Stimulated activated CD8-positive, alpha-beta memory T cell treated with anti-CD3 and anti-CD28 coated beads, Interleukin-4, amount 100 ng/mL, for 24 hours (primary cell): ENCODE results near the gene ACSL4.
"Not testable (repeated sequence)": the region's sequence is repeated elsewhere in the genome, so short reads cannot be mapped to it uniquely, and the experiment has no call there.

Source experiments
- DNase-seq: peaks from one replicate; pipeline ENCODE4 v3.0.0-alpha.2; 2020; ENCODE audit warnings: low read depth

Gene ACSL4

DNA sequence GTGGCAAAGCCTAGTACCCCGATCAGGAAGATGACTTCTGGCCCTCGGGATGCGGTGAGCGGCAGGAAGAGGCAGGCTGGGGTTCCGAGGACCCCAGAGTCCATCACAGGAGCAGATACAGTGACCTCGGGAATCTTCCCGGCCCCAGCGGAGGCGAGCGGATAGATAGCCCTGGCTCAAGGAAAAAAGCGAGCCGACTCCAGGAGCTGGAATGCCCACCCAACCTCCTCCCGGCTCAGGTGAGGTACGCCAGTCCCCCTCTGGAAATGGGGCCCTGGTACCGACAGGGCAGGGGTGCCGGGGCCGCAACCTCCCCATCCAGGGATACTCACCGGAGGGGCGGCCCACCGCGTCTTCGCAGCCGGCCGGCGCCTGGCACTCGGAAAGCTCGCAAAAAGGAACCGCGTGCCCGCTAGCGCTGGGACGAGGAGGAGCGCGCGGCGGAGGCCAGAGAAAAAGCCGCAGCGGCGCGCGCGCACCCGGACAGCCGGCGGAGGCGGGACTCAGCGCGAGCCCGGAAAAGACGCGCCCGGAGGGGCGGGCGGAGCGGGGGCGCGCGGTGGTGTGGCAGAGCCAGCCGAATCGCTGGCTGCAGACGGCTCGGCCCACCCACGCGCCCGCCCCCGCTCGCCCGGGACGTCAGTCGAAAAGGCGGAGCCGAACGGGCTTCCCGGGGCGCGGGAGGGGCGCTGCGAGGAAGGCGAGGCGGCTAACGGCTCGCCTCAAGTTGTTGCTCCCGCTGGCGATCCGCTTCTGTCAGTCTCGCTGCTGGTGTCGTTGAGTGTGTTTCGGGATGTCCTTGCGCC, at the start of gene ACSL4:
Gene ACSL4, minus strand, starts transcription at position 451 of the 806 bp plus-strand sequence. CDS start 49,894 bp downstream, outside the sequence.
- peak; percentile 79 for DNase-seq

GRCh38 chrX:109777749-109778148, 44.7 kb upstream of the ACSL4 start:
- DNase-seq: no peak

DNA sequence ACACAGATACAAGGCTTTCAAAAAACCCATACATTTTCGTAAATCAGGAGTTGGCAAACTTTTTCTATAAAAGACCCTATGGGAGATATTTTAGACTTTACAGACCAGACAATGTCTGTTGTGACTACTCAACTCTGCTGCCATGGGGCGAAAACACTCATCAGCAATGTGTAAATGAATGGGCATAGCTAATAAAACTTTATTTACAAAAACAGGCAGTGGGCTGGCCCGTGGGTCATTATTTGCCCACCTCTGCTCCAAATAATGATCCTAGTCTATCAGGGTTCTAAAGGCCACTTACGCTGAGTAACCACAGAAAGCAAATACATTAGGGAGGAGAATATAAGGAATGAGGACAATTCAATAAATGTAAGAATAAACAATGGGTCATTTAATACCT, 43.9 kb upstream of the ACSL4 start:
- DNase-seq: no peak

DNA sequence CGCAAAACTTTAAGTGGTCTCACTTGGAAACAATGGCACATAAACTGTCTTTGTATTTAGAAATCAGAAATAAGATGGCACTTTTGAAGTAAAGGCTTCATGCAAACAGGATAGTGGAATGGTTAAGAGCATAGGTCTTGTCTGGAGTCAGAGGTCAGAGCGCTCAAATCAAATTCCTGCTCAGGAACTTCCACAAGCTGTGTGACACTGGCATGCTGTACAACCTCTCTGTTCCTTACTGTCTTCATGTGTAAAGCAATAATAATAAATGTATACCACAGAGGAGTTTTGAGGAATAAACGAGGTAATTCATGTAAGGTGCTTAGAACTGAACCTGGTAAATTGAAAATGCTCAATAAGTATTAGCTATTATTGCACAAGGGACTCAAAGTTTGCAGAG, 43.4 kb upstream of the ACSL4 start:
- DNase-seq: no peak

DNA sequence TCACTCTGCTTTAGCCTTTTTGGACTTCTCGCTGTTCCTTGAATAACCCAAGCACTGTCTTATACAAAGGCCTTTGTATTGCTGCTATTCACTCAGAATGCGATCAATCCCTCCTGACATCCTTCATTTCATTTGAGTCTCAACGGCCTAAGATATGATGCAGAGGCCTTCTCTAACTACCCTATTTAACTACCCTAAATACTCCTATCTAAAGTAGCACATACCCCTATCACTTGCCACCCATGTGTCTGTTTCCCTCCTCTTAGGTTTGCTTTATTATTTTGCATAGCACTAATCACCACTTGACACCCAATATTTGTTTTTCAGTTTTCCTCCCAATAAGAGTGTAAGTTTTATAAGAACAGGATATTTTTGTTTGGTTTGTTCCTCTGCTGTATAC, 42.3 kb upstream of the ACSL4 start:
- DNase-seq: no peak

DNA sequence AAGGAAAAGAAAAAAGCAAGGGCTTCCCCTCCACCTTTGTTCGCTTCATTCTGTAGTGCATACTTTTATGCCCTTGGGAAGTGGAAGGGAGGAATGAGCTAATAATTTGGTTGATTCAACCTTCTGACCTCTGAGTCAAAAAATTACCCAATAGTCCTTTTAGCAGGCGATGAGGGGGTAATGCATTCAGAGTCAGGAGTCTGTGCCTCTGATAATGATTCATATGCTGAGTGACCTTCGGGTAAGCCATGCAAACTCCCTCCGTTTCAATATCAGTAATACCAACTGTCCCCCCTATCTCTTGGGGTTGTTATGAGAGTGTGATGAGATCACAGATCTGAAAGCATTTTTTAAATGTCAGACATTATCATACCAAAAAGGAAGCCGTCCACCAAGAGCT, 41.6 kb upstream of the ACSL4 start:
- no peak for DNase-seq

DNA sequence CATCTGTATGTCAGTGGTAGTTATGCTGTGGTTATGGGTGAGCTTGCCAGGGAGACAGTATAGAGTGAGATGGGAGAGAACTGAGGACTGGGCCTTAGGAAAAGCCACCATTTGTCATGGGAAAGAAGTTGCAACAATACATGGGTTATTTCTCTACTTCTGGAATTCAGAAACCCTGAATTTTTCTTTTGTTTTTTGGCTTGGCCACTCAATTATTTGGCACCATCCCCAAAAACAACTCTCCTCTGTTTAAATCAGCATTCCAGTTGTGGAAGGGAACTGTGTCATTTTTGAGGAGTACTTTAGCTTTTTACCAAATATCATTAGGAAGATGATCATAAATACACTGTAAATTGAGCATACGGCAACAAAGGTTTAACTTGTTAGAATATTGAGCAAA, 41.1 kb upstream of the ACSL4 start:
- no peak for DNase-seq

GRCh38 chrX:109773374-109773773, 40.3 kb upstream of the ACSL4 start:
- no peak for DNase-seq

GRCh38 chrX:109770780-109771179, 37.7 kb upstream of the ACSL4 start:
- no peak for DNase-seq

GRCh38 chrX:109760922-109761250, 27.8 kb upstream of the ACSL4 start:
- no peak for DNase-seq

DNA sequence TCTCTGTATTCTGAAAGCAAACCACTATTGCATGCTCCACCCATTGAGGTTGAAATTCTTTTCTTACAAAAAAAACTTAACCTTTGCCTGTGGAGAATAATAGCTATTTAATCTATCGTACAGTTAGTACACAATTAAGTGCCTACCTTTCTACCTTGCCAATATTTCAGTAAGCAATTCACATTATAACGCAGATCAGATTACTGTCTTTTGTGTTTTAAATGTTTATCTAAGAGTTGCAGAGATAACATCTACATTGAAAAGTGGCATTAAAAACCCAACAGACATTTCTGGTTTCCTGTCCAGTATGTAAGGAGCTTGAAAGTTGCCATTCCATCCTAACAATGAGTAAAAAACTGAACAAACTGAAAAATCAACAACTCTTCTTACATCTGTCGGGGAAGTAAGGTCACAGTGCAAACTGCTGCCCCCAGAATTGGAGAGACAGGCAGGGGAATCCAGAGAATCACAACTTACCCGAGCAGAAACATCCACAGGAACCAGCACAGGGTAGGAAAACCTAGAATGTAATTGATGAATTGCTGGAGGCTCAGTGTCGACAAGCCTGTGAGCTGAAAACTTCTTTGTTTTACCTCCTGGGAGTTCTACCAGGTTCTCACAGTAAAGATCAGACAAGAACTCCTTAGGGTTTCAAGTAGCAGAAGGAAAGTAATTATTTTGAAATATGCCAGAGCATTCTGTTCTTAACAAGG, 27.3 kb upstream of the ACSL4 start:
- no peak for DNase-seq

DNA sequence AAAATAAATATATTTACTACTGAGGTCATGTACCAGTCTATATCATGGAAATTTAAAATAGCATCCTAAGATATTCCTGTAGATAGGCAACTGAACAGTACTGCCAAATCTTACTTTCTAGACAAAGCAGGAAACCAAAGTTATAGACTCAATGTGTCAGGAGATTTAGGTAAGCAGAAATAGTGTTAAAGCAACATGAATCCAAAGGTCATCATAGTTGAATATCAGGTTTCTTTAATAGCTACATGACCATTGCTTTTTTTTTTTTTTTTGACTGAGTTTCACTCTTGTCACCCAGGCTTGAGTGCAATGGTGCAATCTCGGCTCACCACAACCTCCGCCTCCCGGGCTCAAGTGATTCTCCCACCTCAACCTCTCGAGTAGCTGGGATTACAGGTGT, 20.2 kb upstream of the ACSL4 start:
- no peak for DNase-seq

GRCh38 chrX:109751698-109752097, 18.6 kb upstream of the ACSL4 start:
- no peak for DNase-seq

GRCh38 chrX:109749207-109749606, 16.1 kb upstream of the ACSL4 start:
- DNase-seq: no peak

DNA sequence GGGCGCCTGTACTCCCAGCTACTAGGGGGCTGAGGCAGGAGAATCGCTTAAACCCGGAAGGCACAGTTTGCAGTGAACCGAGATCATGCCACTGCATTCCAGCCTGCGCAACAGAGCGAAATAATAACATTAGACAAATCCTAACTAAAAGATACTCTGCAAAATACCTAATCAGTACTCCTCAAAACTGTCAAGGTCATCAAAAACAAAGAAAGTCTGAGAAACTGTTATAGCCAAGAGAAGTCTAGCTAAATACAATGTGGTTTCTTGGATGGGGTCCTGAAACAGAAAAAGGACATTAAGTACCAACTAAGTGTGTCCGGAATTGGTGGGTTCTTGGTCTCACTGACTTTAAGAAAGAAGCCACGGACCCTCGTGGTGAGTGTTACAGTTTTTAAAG, 14.6 kb upstream of the ACSL4 start:
- DNase-seq: no peak

DNA sequence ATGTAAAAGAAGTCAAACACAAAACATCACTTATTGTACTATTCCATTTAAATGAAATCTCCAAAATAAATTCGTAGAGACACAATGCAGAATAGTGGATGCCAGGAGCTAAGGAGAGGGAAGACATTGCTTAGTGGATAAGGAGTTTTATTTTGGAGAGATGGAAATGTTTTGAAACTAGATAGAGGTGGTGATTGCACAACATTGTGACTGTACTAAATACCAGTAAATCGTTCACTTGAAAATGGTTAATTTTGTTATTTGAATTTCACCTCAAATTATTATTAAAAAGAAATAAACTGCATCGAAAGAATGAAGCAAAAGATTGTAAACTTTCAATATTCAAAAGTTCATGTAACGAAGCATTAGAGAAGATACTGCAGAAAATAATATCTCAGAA, 9.7 kb upstream of the ACSL4 start:
- no peak for DNase-seq

- DNase-seq: not testable (repeated sequence)
Observed at GRCh38 chrX:109740896-109741295, 7.8 kb upstream of the ACSL4 start.

DNA sequence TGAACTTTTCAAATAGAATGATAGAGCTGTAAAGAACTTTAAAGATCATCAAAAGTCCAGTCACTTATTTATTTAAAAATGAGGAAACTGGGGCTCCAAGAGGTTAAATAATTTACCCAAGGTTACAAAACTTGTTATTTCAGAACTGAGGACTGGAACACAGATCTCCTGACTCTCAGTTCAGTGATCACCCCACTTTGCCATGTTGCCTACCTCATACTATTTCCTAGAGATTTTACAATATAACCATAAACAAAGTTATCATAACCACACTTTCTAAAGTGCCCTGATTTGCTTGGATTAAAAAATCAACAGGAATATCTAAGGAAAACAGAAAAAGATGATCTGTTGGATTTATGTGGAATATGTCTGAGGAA, 7.4 kb upstream of the ACSL4 start:
- DNase-seq: no peak

DNA sequence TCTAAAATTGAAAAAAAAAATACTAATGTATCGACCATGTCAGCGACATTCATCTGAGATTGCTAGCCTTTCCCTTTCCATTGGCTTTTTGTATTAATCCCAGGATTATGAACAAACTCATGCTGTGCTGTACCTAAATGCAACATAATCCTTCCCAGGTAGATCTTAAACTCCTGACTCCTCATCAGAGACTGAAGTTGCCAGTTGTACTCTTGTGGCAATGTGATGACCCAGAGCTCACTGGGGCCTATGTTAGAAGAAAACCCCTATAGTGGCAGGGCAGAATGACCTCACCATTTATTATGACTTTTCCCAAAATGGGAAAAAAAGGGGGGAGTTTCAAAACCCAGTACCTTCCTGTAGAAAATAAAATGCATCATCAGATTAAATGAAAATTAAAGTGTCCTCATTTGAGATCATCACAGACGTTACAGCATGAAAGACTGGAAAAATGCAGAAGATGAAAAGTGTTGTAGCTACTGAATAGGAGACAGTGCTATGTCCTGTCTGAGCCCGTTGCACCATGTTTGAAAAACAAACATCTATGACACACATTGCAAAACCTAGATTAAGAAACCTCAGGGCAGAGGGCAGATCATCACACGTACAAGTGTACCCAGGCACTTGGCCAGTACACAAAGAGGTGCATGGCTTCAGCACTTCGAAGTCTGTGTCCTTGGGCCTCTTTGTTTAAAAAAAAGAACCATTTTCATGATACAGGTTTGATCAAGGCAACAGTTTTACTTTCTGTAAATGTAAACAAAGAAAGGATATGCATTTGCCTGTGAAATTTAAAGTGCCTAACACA, 6.8 kb upstream of the ACSL4 start:
- DNase-seq: no peak

- no peak for DNase-seq
Observed at GRCh38 chrX:109735202-109735744, 2.2 kb upstream of the ACSL4 start.

DNA sequence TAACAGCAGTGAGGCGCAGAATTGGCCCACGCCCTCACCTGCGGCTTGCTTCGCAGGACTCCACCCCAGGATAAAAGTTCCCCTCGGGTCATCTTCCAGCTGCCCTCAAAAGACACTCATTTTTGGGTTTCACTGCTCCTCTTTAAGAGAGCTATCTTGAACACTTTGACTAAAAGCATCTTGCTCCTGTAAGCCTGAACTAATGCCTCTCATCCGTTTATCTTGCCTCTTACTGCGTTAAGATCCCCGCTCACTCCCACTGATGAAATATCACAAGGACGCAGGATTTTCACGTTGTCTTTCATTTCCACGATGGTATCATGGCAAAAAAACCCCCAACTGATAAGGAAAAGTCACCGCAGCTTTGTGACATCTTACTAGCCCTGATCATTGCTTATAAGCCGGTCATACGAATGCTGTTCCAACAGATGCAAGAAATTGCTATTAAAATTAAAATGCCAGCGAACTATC, 591 bp upstream of the ACSL4 start:
- DNase-seq: no peak

- DNase-seq: peak; percentile 7
Observed at GRCh38 chrX:109732017-109732801, 848 bp downstream of the ACSL4 start.
